ENCODE data around the gene MRPS25.

DNA sequence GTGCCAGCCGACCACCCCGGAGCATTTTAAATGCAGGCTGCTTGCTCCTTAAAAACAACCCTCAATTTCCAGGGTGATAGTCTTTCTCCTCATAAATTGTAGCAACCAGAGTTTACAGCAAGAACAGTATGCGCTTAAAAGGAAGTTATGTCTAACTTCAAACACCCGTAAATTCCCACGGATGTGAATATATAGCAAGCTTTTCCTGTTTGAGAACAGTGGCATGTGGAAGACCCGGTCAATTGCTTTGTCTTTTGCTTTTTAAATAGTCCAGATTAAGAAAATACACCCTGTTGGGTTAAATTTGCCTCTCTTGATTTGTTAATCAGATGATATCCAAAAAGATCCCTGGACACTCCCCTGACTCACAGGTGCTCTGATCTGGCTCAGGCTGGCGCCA is 20.8 kb downstream of the MRPS25 start:
- no peak for TF ChIP-seq YY1 (IDR thresholded peaks at IDR 0.05; ENCODE audit: insufficient read depth, insufficient read length)
- no peak for TF ChIP-seq SUZ12 (IDR thresholded peaks at IDR 0.05; ENCODE audit: extremely low read depth, insufficient read depth, insufficient read length)
